H7 (cell line): ENCODE data around the gene TMCC2. TPM values are rescaled to one million over a fixed set of nuclear protein-coding genes. Genes with fewer than 3 reads are reported as not detected.
A peak's percentile ranks its signal among the peaks of the same experiment; 100 is the strongest.
"Not testable (repeated sequence)": the region's sequence is repeated elsewhere in the genome, so short reads cannot be mapped to it uniquely, and the experiment has no call there.

Experiments used
- DNase-seq: peaks from one replicate; pipeline ENCODE4 v3.0.0; 2012
- H3K27me3 ChIP-seq: 2 replicates; pipeline ENCODE4 v1.6.0; 2011; ENCODE audit warnings: mild to moderate bottlenecking, low read length; ENCODE audit not compliant: control insufficient read depth, insufficient read depth
- H3K36me3 ChIP-seq: replicated peaks from 2 replicates; pipeline ENCODE4 v1.5.1; 2011; ENCODE audit warnings: low read length; ENCODE audit not compliant: control insufficient read depth, insufficient read depth
- H3K4me3 ChIP-seq: 2 replicates; pipeline ENCODE4 v1.5.1; 2011; ENCODE audit warnings: low read depth, mild to moderate bottlenecking, control low read depth, low read length, moderate library complexity; ENCODE audit not compliant: insufficient read depth
- total RNA-seq: library from RNA; depleted of rRNA; stranded (reverse); fragments of >200 nt; shearing (Covaris generic); gene quantifications from 2 replicates; pipeline ENCODE4 v1.2.3, GENCODE V29; 2014

The TMCC2 gene
- total RNA-seq, 1 experiment from 2014 or later: 13.6 TPM

DNA sequence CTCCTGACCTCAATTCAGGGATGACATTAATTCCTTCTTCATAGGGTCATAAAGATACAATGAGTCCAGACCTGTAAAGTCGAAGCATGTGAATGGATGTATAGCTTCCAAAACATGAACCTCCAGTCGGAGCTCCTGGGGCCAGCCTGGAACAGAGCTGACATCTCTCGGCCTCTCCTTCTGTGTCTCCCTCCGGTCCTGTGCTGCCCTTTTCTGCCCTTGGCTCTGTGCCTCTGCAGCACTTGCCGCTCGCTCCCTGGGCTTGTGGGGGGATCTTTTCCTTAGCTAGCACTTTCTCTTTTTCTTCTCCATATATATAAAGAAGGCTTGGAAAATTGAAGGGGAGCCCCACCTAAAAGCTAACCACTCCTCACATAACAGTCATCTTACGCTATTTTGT is 42.5 kb downstream of the TMCC2 start:
- no peak overlapping the region for H3K4me3 ChIP-seq
- no peaks in the 10 kb centered on the region for H3K27me3 ChIP-seq
- DNase-seq: no peak
- no peaks in the 10 kb centered on the region; the same call in 1 of the 2 replicates for H3K36me3 ChIP-seq

DNA sequence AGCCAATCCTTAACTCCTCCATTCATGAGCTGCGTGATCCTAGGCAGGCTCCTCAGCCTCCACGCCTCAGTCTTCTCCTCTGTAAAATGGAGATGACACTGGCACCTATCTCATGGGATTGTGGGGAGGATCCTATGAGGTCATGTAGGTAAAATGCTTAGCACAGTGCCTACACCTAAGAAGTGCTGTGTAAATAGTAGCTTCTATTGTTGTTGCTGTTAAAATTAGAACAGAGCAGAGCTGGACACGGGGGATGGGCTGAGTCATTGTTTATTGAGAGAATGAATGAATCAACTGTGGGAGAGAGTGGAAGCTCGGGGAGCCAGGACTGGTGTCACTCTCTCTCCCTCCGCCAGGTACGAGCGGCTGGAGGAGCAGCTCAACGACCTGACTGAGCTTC is 43.0 kb downstream of the TMCC2 start:
- no peaks in the 10 kb centered on the region; the same call in 1 of the 2 replicates for H3K36me3 ChIP-seq
- no peak for DNase-seq
- H3K27me3 ChIP-seq: no peaks in the 10 kb centered on the region
- H3K4me3 ChIP-seq: no peak overlapping the region

DNA sequence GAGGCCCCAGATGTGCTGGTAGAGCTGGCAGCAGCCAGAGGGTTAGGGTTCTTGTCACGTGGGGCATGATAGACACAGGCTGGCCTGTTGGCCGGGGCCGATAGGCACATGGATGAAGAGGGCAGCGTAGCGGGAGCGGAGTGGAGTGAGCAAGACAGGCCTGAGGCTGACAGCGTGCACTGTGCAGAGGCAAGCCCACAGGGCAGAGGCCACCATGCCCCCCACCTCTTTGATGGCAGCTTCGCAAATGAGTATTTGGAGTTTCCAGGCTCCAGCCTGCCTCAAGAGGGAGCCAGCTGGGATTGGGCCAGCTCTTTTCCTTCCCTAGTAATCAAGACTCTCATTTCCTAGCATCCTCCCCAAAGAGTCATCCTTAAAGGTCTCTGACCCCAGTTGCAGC is 43.5 kb downstream of the TMCC2 start:
- H3K36me3 ChIP-seq: no peaks in the 10 kb centered on the region; the same call in 1 of the 2 replicates
- H3K27me3 ChIP-seq: no peaks in the 10 kb centered on the region
- no peak for DNase-seq
- H3K4me3 ChIP-seq: no peak overlapping the region

DNA sequence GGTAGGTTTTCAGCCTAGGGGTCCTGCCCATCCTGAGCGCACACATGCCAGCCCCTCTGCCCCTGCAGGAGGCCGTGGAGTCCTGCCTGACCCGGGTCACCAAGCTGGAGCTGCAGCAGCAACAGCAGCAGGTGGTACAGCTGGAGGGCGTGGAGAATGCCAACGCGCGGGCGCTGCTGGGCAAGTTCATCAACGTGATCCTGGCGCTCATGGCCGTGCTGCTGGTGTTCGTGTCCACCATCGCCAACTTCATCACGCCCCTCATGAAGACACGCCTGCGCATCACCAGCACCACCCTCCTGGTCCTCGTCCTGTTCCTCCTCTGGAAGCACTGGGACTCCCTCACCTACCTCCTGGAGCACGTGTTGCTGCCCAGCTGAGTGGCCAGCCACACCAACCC is 44.0 kb downstream of the TMCC2 start:
- no peak overlapping the region for H3K4me3 ChIP-seq
- H3K27me3 ChIP-seq: no peaks in the 10 kb centered on the region
- no peaks in the 10 kb centered on the region; the same call in 1 of the 2 replicates for H3K36me3 ChIP-seq
- DNase-seq: no peak

DNA sequence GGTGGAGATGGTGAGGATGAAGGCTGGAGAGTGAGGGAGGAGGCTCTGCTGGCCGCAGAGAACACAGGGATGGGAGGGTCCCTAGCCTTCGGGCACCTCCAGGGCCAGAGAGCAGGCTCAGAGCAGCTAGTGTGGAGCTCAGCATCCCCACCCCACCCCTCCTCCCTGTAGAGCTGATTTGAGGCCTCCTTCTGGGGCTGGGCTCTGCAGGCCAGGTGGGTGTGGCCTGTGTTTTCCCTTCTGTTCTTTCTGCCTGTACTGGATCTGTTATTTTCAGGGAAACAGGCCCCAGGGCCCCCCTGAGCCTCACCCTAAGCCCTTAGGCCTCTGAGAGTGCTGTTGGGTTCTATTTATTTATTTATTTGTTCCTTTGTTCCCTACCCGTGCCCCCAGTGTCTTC is 44.8 kb downstream of the TMCC2 start:
- peak; percentile 69 for DNase-seq
- Histone ChIP-seq H3K27me3 (no peaks in the 10 kb centered on the region), H3K36me3 (no peaks in the 10 kb centered on the region; the same call in 1 of the 2 replicates), H3K4me3 (no peak overlapping the region)

DNA sequence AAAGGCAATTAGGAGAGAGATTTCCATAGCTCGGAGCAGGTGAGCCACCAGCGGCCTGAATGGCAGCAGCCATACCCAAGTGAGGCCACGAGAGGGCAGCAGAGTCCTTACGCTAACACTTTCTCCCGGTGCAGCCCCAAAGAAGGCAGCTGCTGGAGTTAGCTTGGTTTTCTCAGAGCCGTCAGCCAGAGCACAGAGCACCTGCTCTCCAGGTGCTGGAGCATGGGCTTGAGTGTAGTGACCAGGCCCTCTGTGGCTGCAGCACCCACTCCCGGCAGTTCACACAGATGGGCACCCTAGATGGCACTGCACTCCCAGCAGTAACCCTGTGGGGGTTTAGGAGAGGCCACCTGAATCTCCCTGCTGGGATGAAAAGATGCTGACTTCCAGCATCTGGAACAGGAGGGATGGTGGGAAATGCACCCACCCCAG is 45.8 kb downstream of the TMCC2 start:
- Histone ChIP-seq H3K36me3 (no peaks in the 10 kb centered on the region; the same call in 1 of the 2 replicates), H3K4me3 (no peak overlapping the region), H3K27me3 (no peaks in the 10 kb centered on the region)
- peak; percentile 95 for DNase-seq

DNA sequence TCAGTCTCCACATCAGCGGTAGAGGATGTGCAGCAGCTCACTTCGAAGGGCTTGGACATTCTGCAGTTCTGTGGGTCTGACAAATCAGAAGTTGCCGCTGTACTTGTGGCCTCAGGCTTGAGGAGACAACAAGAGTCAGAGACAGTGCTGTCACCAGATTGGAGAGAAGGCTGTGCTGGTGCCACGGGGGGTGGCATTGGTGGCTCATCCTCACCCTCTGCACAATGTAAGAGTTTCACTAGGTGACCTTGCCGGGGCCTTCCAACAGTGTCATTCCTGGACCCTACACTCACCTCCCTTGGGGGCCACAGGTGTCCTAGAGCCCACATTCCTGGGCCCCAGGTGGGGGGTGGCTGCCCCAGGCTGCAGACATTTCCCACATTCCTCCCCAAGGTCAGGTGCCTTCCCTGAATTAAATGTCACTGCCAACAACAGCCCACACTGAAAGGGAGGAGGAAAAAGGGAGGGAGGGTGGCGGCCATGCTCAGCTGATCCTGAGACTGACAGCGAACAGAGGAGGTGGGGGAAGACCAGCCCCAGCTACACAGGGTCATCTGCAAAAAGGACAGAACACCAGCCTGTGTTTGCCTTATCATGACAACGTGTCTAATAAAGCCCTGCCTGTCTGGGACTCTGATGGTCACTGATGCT is 46.4 kb downstream of the TMCC2 start:
- Histone ChIP-seq H3K36me3 (no peaks in the 10 kb centered on the region; the same call in 1 of the 2 replicates), H3K4me3 (no peak overlapping the region), H3K27me3 (no peaks in the 10 kb centered on the region)
- DNase-seq: peak; percentile 72

DNA sequence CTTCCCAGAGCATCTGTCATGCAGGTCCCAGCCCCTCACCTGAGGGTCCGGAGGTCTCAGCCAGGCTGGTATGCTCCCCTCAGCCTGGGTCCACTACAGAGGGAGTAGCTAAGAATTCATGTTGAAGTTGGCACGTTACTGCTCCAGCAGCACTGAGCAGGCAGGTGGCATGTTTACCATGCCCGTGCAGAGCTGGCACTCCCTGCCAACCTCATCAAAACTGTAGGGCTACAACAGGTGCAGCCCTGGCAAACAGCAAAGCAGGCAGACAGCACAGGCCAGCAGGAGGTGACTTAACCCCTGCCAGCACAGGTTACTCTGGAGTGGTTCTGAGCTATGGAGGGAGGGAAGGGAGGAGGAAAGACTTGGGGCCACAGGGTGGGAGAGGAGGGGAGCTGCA is 47.4 kb downstream of the TMCC2 start:
- no peaks in the 10 kb centered on the region; the same call in 1 of the 2 replicates for H3K36me3 ChIP-seq
- peak; percentile 34 for DNase-seq
- H3K4me3 ChIP-seq: no peak overlapping the region
- H3K27me3 ChIP-seq: no peaks in the 10 kb centered on the region

DNA sequence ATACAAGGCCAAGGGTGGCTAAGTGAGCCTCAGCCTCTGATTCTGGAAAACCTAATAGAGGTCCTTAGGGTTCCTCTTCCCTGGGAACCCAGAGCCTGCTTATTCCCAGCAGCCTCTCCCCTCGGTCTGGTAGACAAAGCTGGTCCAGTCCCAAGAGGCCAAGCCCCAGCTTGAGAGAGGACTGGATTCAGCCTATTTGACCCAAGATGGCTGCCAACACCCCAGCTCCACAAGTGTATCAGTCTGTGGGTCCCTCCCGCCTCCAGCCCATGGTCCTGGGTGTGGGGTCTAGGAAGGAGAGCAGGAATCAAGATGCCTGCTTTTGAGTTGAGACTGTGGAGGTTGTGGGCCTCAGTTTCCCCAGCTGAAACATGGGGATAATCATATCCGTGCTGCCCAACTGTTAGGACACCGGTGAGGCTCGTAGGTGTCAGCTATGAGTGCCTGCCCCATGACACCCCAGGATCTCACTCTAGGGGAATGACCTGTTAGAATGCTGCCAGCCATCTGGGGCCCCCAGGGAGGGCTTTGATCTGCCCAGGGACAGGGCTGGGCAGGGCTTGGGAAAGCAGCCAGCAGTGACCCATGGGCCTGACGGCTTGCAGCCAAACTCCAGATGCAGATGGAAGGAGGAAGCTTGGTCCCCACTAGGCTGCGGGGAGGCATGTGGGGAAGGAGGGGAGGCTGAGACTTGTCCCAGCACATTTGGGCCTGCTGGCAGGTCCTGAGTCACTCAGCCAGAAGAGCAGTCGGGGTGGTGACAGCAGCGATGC is 48.4 kb downstream of the TMCC2 start:
- no peaks in the 10 kb centered on the region for H3K27me3 ChIP-seq
- H3K36me3 ChIP-seq: no peaks in the 10 kb centered on the region; the same call in 1 of the 2 replicates
- DNase-seq: peak; percentile 26
- no peak overlapping the region for H3K4me3 ChIP-seq

DNA sequence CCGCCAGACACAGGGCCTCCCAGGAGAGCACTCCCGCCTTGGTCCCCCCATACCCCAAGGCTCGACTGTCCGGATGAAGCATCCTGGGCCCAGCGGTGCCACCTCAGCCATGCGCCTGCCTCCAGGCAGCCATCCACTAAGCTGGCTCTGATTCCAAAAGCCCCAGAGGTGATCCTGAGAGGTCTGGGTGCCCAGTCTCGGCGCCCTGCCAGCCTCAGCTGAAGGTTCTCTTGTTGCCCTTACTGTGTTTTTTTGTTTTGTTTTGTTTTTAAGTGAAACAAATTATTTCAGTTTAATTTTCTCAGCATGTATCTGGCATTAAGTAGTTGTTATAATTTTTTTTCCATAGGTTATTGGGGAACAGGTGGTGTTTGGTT is 48.9 kb downstream of the TMCC2 start:
- H3K27me3 ChIP-seq: no peaks in the 10 kb centered on the region
- DNase-seq: no peak
- H3K36me3 ChIP-seq: no peaks in the 10 kb centered on the region; the same call in 1 of the 2 replicates
- H3K4me3 ChIP-seq: no peak overlapping the region

DNA sequence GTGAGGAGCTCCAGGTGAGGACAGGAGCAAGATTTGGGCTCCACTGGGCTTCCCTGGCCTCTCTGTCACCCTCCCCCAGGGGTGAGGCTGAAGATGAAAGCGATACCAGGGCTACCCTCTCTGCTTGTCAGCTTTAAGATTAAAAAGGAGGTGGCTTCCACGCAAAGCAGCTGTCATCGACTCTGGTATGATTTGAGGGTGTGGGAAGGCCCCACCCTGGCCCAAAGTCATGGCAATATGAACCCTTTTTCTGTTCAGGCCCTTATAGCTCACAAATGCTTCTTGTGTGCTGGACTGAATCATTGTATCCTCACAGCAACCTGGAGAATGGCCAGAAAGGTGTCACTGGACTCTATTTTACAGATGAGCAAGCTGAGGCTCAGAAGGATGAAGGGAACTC is 52.2 kb downstream of the TMCC2 start:
- Histone ChIP-seq H3K27me3 (no peaks in the 10 kb centered on the region), H3K4me3 (no peak overlapping the region), H3K36me3 (no peaks in the 10 kb centered on the region)
- DNase-seq: no peak

DNA sequence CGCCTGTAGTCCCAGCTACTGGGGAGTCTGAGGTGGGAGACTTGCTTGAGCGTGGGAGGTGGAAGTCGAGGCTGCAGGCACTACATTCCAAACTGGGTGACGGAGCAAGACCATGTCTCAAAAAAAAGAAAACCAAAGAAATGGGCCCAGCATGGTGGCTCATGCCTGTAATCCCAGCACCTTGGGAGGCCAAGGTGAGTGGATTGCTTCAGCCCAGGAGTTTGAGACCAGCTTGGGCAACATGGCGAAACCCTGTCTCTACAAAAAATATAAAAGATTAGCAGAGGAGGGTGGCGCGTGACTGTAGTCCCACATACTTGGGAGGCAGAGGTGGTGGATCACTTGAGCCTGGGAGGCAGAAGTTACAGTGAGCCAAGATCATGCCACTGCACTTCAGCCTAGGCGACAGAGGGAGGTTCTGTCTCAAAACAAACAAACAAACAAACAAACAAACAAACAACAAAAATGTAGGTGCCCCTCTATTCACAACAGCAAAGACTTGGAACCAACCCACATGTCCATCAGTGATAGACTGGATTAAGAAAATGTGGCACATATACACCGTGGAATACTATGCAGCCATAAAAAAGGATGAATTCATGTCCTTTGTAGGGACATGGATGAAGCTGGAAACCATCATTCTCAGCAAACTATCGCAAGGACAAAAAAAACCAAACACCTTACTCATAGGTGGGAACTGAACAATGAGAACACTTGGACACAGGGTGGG is 53.1 kb downstream of the TMCC2 start:
- not testable (repeated sequence) for H3K4me3 ChIP-seq, H3K27me3 ChIP-seq, H3K36me3 ChIP-seq, DNase-seq

DNA sequence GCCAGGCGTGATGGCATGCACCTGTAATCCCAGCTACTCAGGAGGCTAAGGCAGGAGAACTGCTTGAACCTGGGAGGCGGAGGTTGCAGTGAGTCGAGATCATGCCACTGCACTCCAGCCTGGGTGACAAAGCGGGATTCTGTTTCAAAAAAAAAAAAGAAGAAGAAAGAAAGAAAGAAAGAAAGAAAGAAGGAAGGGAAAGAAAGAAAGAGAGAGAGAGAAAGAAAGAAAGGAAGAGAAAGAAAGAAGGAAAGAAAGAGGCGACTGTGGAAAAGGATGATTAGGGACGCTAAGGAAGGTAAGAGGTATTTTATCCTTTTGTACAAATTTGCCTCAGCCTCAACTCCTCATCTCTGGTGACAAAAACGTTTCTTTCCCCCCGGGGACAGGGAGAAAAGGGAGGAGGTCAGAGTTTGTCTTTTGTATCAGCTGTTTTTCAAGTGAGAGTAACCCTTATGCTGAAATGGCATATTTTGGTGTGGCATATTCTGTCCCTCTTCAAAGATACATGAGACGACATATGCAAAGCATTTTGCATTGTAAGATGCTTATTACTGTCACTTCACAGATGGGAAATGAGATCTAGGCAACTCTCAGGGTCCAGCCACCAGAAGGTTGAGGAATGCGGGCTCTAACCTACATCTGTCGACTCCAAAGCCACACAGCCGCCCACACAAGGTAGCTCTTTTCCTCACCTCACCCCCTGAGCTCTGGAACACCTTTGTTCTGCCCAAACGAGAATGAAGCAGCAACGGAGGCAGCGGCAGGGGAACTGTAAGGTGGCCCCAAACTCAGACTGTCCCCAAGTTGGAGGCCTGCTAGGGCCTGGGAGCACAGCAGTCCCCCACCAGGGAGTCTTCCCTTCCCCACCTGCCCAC is 55.8 kb downstream of the TMCC2 start:
- no peak for DNase-seq
- Histone ChIP-seq H3K27me3 (no peaks in the 10 kb centered on the region), H3K4me3 (no peak overlapping the region), H3K36me3 (no peaks in the 10 kb centered on the region)
